Inferior parietal cortex (tissue), 1 donor: Measurements from ENCODE around the gene MBIP.
"Not testable (repeated sequence)": the region's sequence is repeated elsewhere in the genome, so short reads cannot be mapped to it uniquely, and the experiment has no call there.

ENCODE experiments used
- DNase-seq: peaks from one replicate; pipeline ENCODE4 v3.0.0-alpha.2; 2016; ENCODE audit errors: extremely low spot score

MBIP gene, protein sequence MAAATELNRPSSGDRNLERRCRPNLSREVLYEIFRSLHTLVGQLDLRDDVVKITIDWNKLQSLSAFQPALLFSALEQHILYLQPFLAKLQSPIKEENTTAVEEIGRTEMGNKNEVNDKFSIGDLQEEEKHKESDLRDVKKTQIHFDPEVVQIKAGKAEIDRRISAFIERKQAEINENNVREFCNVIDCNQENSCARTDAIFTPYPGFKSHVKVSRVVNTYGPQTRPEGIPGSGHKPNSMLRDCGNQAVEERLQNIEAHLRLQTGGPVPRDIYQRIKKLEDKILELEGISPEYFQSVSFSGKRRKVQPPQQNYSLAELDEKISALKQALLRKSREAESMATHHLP

GRCh38 chr14:36320200-36320896 lies at the start of gene MBIP:
TSS of gene MBIP (minus strand) at chr14:36320637. CDS start at chr14:36320588, 49 bp downstream.
- peak; percentile 90 for DNase-seq

DNA sequence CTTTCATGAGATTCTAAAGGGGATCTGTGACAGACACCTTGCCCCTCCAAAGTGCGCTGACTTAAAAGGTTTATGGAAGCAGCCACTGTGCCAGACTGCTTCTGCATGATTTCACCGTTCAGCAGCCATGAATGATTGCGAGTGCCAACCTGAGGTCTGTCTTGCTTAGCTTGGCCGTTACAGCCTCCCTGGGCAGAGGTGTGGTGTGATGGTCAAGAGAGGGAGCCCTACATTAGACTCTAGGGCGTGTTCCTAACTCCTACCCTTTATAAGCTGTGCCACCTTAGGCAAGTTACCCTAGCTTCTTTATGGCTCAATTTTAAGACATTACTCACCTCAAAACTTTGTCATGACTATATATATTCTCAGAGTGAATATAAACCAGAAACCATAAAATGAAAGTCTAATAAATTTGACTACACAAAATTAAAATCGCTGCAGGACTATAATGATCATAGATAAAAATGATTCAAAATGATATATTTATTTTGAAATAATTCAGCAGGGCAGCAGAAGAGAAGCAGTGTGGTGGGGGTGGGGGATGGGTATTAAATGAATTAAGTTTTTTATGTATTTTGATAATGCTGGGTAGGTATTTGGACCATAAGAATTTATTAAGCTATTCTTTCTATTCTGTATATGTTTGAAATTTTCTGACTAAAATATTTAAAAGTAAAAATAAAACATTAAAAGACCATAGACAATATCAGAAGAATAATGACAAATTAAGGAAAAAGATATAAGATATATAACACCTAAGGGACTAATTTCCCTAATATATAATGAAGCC lies 47.7 kb upstream of the MBIP start:
- no peak for DNase-seq

DNA sequence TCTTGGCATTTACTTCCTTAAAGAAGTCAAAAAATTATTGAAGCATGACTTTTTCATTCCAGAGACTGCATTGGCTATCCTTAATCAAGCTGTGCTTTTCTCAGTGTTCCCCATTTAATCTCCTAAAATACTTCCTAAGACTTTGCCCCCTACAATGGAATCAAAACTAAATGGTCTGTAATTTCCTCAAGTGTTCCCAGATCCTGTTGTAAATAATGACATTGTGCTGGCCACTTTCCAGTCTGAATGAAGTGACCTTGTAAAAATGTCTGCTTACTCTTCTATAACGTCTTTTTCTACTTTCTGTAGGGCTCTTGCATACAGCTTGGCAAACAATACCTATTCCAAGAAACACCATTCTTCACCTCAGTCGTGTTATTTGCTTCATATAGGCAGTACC lies 45.3 kb upstream of the MBIP start:
- DNase-seq, result no peak

- DNase-seq, result no peak
Observed at GRCh38 chr14:36363704-36364103, 43.3 kb upstream of the MBIP start.

DNA sequence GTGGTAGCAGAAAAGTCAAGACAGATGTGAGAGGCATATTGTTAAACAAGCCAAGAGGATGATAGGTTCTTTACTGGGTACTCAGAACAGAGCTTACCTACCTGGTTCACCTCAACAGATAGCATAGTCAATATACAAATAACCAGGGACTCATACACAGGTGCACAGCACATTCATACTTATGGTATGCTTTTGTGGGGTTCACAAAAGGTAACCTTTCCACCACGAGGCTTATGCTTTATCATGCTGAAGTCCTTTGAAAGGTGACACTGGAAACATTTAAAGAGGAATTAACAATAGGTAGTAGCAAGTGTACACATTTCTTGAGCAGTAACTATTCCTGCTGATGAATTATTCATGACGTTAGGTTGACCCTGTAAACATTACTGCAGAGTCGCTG lies 42.2 kb upstream of the MBIP start:
- DNase-seq, result no peak

DNA sequence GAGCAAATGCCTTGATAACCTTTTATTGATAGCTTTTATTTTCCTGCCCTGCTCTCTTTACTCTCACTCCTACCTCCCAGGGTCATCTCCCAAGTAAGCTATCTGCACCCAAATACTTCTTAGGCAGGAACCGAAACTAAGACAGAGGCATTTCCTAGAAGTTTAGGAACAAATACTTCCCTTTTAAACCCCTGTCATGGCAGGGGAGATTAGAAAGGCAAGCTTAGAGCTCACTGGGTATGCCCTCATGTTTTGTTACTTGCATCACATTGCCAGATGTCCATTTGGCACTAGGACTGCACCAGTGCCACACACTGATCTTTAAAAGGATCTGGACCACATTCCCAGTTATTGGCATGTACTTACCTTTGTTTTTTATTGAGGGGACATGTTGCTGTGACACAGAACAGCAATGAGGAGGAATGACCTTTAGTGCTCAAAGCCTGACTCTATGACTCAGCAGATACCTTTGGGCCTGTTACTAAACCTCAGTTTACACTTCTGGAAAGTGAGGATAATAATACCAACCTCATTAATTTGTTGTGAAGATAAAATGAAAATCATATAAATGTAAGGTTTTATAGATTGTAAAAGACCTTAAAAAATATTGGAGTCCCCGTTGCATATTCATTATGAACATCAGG lies 40.9 kb upstream of the MBIP start:
- DNase-seq, result no peak

- DNase-seq, result no peak
Observed at GRCh38 chr14:36356862-36357261, 36.4 kb upstream of the MBIP start.

DNA sequence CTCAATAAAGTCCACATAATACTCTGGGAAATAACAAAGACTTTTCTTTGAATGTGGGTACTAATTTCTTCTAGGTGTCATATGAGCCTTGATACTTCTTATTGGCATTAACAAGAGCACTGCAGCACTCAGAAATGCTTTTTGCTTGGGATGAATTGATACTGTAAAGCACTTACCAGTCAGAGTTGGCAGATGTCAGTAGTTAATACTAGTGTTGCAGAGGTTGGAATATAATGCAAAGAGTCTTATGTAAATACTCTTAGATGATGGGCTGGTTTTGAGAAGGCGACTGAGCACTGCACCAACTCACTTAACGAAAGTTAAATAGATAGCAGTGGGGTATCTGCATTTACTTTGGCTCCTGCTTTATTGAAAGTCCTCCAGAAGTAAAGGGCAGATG lies 25.6 kb upstream of the MBIP start:
- no peak for DNase-seq

GRCh38 chr14:36344211-36344610 lies 23.8 kb upstream of the MBIP start:
- no peak for DNase-seq

- DNase-seq, result not testable (repeated sequence)
Observed at GRCh38 chr14:36341811-36342210, 21.4 kb upstream of the MBIP start.

DNA sequence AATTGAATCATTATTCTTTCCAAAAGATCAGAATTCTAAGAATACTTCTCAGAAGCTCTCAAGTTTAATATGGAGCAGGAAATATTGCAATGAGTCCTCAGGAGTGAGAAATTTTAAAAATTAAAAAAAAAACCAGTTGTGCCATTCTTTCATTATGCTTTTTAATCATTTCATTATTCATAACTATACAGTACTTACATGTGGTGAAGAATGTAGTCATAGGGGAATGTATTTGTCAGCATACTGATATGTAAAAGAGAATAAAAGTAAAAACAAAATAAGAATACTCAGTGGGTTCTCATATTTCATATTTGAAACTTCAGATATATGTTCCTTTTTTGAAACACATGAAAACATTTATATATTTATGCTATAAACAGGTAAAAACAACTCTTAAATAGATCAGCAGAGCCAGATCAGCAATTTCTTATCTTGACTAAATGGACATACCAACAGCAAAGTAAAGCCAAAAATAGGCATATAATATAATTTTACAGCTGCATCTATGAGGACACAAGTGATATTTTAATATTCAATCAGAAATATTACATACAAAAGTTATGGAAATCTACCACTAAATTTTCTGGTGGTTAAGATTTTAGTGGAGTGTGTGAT lies 19.9 kb upstream of the MBIP start:
- DNase-seq, result no peak

DNA sequence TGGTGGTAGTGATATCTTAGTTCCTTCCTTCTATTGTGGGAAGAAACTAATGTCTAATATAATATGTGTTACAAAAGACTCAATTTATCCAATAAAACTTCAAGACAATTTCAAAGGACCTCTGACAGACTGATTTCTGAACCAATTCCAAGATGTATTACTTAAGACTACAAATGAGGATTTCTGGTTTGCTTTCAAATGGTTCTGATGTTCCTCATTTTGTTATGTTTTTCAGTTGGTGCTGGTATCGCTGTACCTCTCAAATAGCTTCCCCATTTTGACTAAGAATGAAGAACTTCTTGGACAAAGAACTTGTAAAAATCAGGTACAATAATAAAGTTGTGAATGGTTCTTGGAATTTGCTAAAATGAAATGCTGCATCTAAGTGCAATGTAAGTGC lies 19.4 kb upstream of the MBIP start:
- DNase-seq, result no peak

- DNase-seq, result no peak
Observed at GRCh38 chr14:36333119-36333518, 12.7 kb upstream of the MBIP start.

- not testable (repeated sequence) for DNase-seq
Observed at GRCh38 chr14:36327573-36327972, 7.1 kb upstream of the MBIP start.

- DNase-seq, result no peak
Observed at GRCh38 chr14:36325853-36326252, 5.4 kb upstream of the MBIP start.

DNA sequence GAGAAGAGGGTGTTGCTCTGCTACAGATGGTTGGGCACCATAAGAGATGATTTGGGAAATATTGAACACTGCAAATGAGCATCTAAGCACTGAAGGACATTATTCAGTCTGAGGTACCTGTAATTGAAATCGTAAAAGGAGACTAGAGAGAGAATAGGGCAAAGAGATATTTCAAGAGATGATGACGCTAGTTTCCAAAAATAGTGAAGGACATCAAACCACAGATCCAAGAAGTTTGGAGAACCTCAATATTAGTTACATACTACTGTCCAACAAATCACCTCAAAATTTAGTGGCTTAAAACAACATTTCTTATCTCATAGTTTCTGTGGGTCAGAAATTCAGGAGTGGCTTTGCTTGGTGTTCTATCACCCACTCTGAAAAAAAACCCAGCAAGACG lies 4.5 kb upstream of the MBIP start:
- DNase-seq, result no peak

- no peak for DNase-seq
Observed at GRCh38 chr14:36320897-36321381, 502 bp upstream of the MBIP start.

DNA sequence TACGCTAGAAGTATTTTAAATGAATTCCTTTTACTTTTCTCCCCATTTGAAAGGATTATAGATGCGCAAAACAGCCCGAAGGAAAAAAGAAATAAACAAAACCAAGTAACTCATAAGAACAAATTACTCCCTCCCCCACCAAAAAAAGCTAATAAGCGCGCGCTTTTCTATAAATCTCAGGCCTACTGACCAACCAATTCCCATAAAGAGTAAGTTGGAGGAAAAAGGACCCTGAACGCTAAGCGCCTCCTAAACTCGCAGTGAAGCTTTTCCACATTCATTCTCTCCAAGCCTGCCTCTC lies 588 bp downstream of the MBIP start:
- peak; percentile 47 for DNase-seq

GRCh38 chr14:36317650-36318049 lies 2.8 kb downstream of the MBIP start:
- no peak for DNase-seq

GRCh38 chr14:36316131-36316530 lies 4.3 kb downstream of the MBIP start:
- no peak for DNase-seq

GRCh38 chr14:36315159-36315853 lies 5.1 kb downstream of the MBIP start:
- no peak for DNase-seq
